K562 (cell line): ENCODE data around the gene AKAP3. TPM values are rescaled to one million over a fixed set of nuclear protein-coding genes. Genes with fewer than 3 reads are reported as not detected.

ENCODE experiments used
- ATAC-seq: fragments of 200-7000 bp; cut with Tn5 transposase; 3 replicates; pipeline ENCODE4 v1.9.1; 2020; ENCODE audit warnings: moderate library complexity
- BruUV-seq: library from RNA; stranded (reverse); fragments of 400-500 nt; replicated peaks from 2 replicates; lab custom pipeline; 2021; lab: Mats Ljungman, UMichigan
- CTCF ChIA-PET: fragments of 300-600 bp; formaldehyde crosslinking; extraction: SDS; loops from one replicate; lab custom pipeline; 2021; ENCODE audit warnings: low intra/inter-chr PET ratio; lab: Yijun Ruan, JAX
- POLR2A ChIA-PET: fragments of 300-600, 350-650 bp; sonication (Branson Sonifier 250); formaldehyde crosslinking; extraction: SDS; loops from one replicate; lab custom pipeline; 2021; ENCODE audit warnings: antibody characterized with exemption, inconsistent platforms; lab: Yijun Ruan, JAX
- DNase-seq, 4 experiments: peaks; one replicate each; pipeline versions ENCODE4 v3.0.0 to v3.0.0-alpha.2; 2011 to 2018; ENCODE audit warnings: low spot score in 3 of 4, mixed read lengths in 3 of 4; ENCODE audit errors: extremely low read depth in 1 of 4
- FAIRE-seq: peaks from 2 replicates; lab custom pipeline; 2011; peaks lifted over from hg19 to GRCh38; lab: Jason Lieb, UNC
- H2AFZ ChIP-seq: 2 replicates; pipeline ENCODE4 v1.6.0; 2011; ENCODE audit warnings: low read depth, low read length, control low read depth, inconsistent platforms
- H3K27ac ChIP-seq: fragments of 200-600 bp; 3 replicates; pipeline ENCODE4 v1.8.0; 2011; ENCODE audit warnings: low read depth, mild to moderate bottlenecking, control low read depth, inconsistent platforms, low read length, moderate library complexity, mixed read lengths; ENCODE audit errors: extremely low read depth
- H3K27me3 ChIP-seq, 2 experiments: fragments of 300-600 bp in 1 of 2; 2 replicates in 1 of 2; 3 replicates in 1 of 2; pipeline versions ENCODE4 v1.6.0 to v1.8.0; 2011; ENCODE audit warnings: inconsistent platforms in 2 of 2, low read length in 2 of 2, mild to moderate bottlenecking in 1 of 2, mixed read lengths in 1 of 2, moderate library complexity in 1 of 2; ENCODE audit not compliant: control insufficient read depth in 2 of 2, insufficient read depth in 2 of 2
- H3K36me3 ChIP-seq: fragments of 300-600 bp; 3 replicates; pipeline ENCODE4 v1.8.0; 2011; ENCODE audit warnings: mild to moderate bottlenecking, low read length, inconsistent platforms; ENCODE audit not compliant: control insufficient read depth, insufficient read depth
- H3K4me1 ChIP-seq, 2 experiments: fragments of 200-600 bp in 1 of 2; replicated peaks in 1 of 2; 2 replicates in 1 of 2; 3 replicates in 1 of 2; pipeline versions ENCODE4 v1.5.1 to v1.8.0; 2011; ENCODE audit warnings: inconsistent platforms in 2 of 2, low read length in 2 of 2, mild to moderate bottlenecking in 1 of 2, mixed read lengths in 1 of 2, moderate library complexity in 1 of 2; ENCODE audit not compliant: control insufficient read depth in 2 of 2, insufficient read depth in 2 of 2
- H3K4me2 ChIP-seq: 2 replicates; pipeline ENCODE4 v1.6.1; 2011; ENCODE audit warnings: low read length, control low read depth, inconsistent platforms, mixed read lengths; ENCODE audit not compliant: insufficient read depth
- H3K4me3 ChIP-seq: fragments of 200-600 bp; sonication (generic), shearing (Covaris generic); 2 replicates; pipeline ENCODE4 v1.5.1; 2016; ENCODE audit warnings: control low read depth, inconsistent platforms
- H3K79me2 ChIP-seq: fragments of 200-600 bp; 3 replicates; pipeline ENCODE4 v1.8.0; 2011; ENCODE audit warnings: low read length, inconsistent platforms; ENCODE audit not compliant: control insufficient read depth, insufficient read depth
- H3K9ac ChIP-seq, 2 experiments: 2 replicates each; pipeline versions ENCODE4 v1.6.0 to v1.6.1; 2011; ENCODE audit warnings: low read depth in 2 of 2, low read length in 2 of 2, control low read depth in 1 of 2, inconsistent platforms in 1 of 2, mild to moderate bottlenecking in 1 of 2, mixed read lengths in 1 of 2; ENCODE audit not compliant: insufficient read depth in 1 of 2
- H3K9me1 ChIP-seq: one replicate; pipeline ENCODE4 v1.6.0; 2011; ENCODE audit warnings: inconsistent platforms, mild to moderate bottlenecking, low read length, moderate library complexity; ENCODE audit not compliant: control insufficient read depth, insufficient read depth
- H3K9me3 ChIP-seq: replicated peaks from 2 replicates; pipeline ENCODE4 v1.5.1; 2011; ENCODE audit warnings: low read depth, low read length, inconsistent platforms; ENCODE audit not compliant: control insufficient read depth, insufficient read depth
- H4K20me1 ChIP-seq: replicated peaks from 2 replicates; pipeline ENCODE4 v1.6.1; 2011; ENCODE audit warnings: low read length, inconsistent platforms, mixed read lengths; ENCODE audit not compliant: control insufficient read depth, insufficient read depth
- CCNT2 ChIP-seq: IDR thresholded peaks from 2 replicates; pipeline ENCODE4 v1.6.1; 2011; ENCODE audit warnings: borderline replicate concordance, low read depth, mild to moderate bottlenecking, moderate library complexity, mixed read lengths, low read length; ENCODE audit not compliant: insufficient read length; ENCODE audit errors: extremely low read depth
- ESRRA ChIP-seq: fragments of 450-650 bp; IDR thresholded peaks from 2 replicates; pipeline ENCODE4 v1.6.1; 2014; ENCODE audit warnings: low read depth, mild to moderate bottlenecking, moderate library complexity, borderline replicate concordance
- HDGF ChIP-seq: fragments of 450-650 bp; IDR thresholded peaks from 2 replicates; pipeline ENCODE4 v1.6.1; 2016
- NEUROD1 ChIP-seq: fragments of 150-350 bp; IDR thresholded peaks from 2 replicates; pipeline ENCODE4 v1.6.1; 2014; ENCODE audit warnings: borderline replicate concordance, low read length, low read depth; ENCODE audit not compliant: partially characterized antibody
- NFATC3 ChIP-seq: fragments of 450-650 bp; IDR thresholded peaks from 2 replicates; pipeline ENCODE4 v1.6.1; 2017; ENCODE audit warnings: mild to moderate bottlenecking
- NFIX ChIP-seq: fragments of 250-450 bp; sonication (Bioruptor Pico); IDR thresholded peaks from 2 replicates; pipeline ENCODE4 v1.4.0; 2020; ENCODE audit warnings: low read depth, mild to moderate bottlenecking, moderate library complexity
- ZFP36 ChIP-seq: fragments of 150-350 bp; IDR thresholded peaks from 2 replicates; pipeline ENCODE4 v1.6.1; 2018; ENCODE audit warnings: low read length, low read depth; ENCODE audit not compliant: partially characterized antibody
- ZNF224 ChIP-seq: sonication (generic); formaldehyde crosslinking; IDR thresholded peaks from 2 replicates; pipeline ENCODE4 v1.8.0; 2022; ENCODE audit warnings: mild to moderate bottlenecking, missing genetic modification reagents
- ZNF24 ChIP-seq: fragments of 450-650 bp; IDR thresholded peaks from 2 replicates; pipeline ENCODE4 v1.6.1; 2016
- ZNF696 ChIP-seq: fragments of 250-450 bp; sonication (Bioruptor Pico); conservative IDR thresholded peaks from 2 replicates; pipeline ENCODE4 v1.4.0; 2020; ENCODE audit warnings: mild to moderate bottlenecking, moderate library complexity
- WGBS: fragments of 100-300 bp; shearing (Covaris generic); methylation state at CpG from one replicate; pipeline ENCODE4 v1.1.6; 2016; ENCODE audit warnings: low coverage, mixed read lengths; ENCODE audit not compliant: insufficient coverage; ENCODE audit errors: missing lambda C conversion rate; 5-methylcytosine and 5-hydroxymethylcytosine counted together
- in situ Hi-C: fragments of 300-500 bp; cut with MboI; formaldehyde crosslinking; loops from 4 replicates; pipeline ENCODE4 v1.15.0; 2018; ENCODE audit warnings: inconsistent platforms, mixed read lengths
- intact Hi-C: fragments of 100-400 bp; cut with micrococcal nuclease; formaldehyde crosslinking; loops from 2 replicates; pipeline ENCODE4 v1.14.2; 2022
- polyA plus RNA-seq, 8 experiments: library from polyadenylated mRNA; depleted of rRNA in 4 of 8; stranded (reverse) in 5 of 8; unstranded in 3 of 8; fragments of >200 nt; fragmentation: Nextera tagmentation in 2 of 8; fragmentation: Illumina TruSeq in 1 of 8; extraction: Ambion mirVana in 2 of 8; extraction: Trizol in 1 of 8; gene quantifications; 2 replicates each; pipeline versions ENCODE4 v1.2.1 to v1.2.3, GENCODE V29; 2011 to 2014; ENCODE audit warnings: inconsistent platforms in 1 of 8, missing spikeins in 1 of 8
- total RNA-seq, 7 experiments: library from RNA; depleted of rRNA in 6 of 7; stranded (reverse); fragments of >200 nt in 6 of 7; fragmentation: Illumina TruSeq in 2 of 7; extraction: Trizol in 2 of 7; gene quantifications; 2 replicates each; pipeline versions ENCODE4 v1.2.1 to v1.2.3, GENCODE V29; 2011 to 2021; ENCODE audit warnings: low replicate concordance in 1 of 7
- TF ChIP-seq, protein P1 (sequence below): sonication (generic); formaldehyde crosslinking; IDR thresholded peaks from 2 replicates; pipeline ENCODE4 v1.8.1; 2023; ENCODE audit warnings: mild to moderate bottlenecking, missing genetic modification reagents
- TF ChIP-seq, protein P2 (sequence below), 2 experiments: fragments of 450-650 bp in 1 of 2; IDR thresholded peaks; 2 replicates each; pipeline ENCODE4 v1.6.1; 2011 to 2017; ENCODE audit warnings: low read depth in 2 of 2, antibody characterized with exemption in 1 of 2, borderline replicate concordance in 1 of 2, low read length in 1 of 2, mild to moderate bottlenecking in 1 of 2, mixed read lengths in 1 of 2; ENCODE audit not compliant: control insufficient read depth in 1 of 2

The AKAP3 gene
- total and polyA plus RNA-seq, 9 of the 15 experiments (the other 6 are each of a cell fraction or from before 2014, with no cell fraction given) = 0.17 to 2.8 (median 0.43) TPM

DNA sequence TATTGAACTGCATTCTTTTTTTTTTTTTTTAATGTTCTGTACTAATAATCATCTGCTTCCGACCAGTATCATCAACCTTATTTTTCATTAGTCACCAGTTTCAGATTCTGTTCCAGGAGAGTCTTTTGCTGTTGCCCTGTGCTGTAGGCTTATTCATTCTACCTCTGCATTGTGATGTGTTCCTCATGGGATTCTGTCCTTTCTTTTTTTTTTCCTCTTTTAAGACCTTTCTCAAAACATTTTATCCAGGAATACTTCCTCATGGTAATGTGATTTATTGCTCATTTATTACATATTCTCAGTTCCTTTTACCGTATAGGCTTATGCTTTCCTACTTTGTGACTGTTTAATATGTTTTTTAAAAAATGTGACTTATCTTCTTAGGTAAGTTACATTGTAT is 4.8 kb upstream of the AKAP3 start:
- DNase-seq = no peak
- H3K4me3 ChIP-seq = no peak overlapping the region
- no peaks in the 10 kb centered on the region for H3K9me3 ChIP-seq
- intact Hi-C loops = no loop called here
- H3K4me1 ChIP-seq = no peaks in the 10 kb centered on the region; a peak in 2 of 5 replicates
- H3K4me2 ChIP-seq = no peak overlapping the region
- ChIA-PET POLR2A (no interaction called here), CTCF (no interaction called here)
- ATAC-seq = no peak
- FAIRE-seq = no peak
- no peak overlapping the region for H3K27ac ChIP-seq
- H3K9me1 ChIP-seq = no peaks in the 10 kb centered on the region
- peaks cover 42% of the 10 kb centered on the region for H3K79me2 ChIP-seq
- H4K20me1 ChIP-seq = no peaks in the 10 kb centered on the region
- H3K9ac ChIP-seq = no peak overlapping the region
- H3K27me3 ChIP-seq = no peaks in the 10 kb centered on the region
- WGBS = 92% methylated on average over 2 of the region's 2 CpGs
- no peak overlapping the region for H2AFZ ChIP-seq
- no TSS peak for BruUV-seq
- peaks cover 59% of the 10 kb centered on the region; the same call in 2 of the 3 replicates for H3K36me3 ChIP-seq
- TF ChIP-seq ZNF696 (CRISPR knock-in tag) = no peak
- no peak for TF ChIP-seq ZNF24
- TF ChIP-seq NEUROD1 = no peak
- TF ChIP-seq CCNT2 = no peak
- no peak for TF ChIP-seq NFATC3
- no peak for TF ChIP-seq ESRRA
- no peak for TF ChIP-seq HDGF
- no peak for TF ChIP-seq ZFP36
- in situ Hi-C loops = no loop called here

DNA sequence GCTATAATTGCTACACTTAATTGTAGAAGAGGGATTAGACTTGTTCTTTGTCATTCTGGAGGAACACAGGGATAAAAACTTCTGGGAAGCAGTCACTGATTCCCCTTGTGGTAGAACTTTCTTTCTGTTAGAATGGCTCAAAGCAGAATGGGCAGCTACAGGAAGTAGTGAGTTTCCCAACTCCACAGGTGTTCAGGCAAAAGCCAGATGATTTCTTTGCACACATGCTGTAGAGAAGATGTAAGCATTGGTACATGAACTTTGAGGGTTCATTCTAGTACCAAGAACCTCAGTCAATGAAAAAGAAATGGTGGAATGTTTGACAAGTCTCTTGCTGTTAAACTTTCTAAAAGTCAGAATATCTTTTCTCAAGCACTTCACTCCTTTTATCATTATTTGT is 4.4 kb upstream of the AKAP3 start:
- intact Hi-C loops = no loop called here
- Histone ChIP-seq H2AFZ (no peak overlapping the region), H3K27ac (no peak overlapping the region), H3K9me3 (no peaks in the 10 kb centered on the region), H3K4me2 (no peak overlapping the region), H3K9me1 (no peaks in the 10 kb centered on the region), H3K36me3 (peaks cover 56% of the 10 kb centered on the region; the same call in 2 of the 3 replicates), H3K9ac (no peak overlapping the region), H4K20me1 (no peaks in the 10 kb centered on the region), H3K79me2 (peaks cover 45% of the 10 kb centered on the region), H3K27me3 (no peaks in the 10 kb centered on the region), H3K4me1 (no peaks in the 10 kb centered on the region; a peak in 2 of 5 replicates), H3K4me3 (no peak overlapping the region)
- ChIA-PET CTCF (no interaction called here), POLR2A (no interaction called here)
- no peak for DNase-seq
- FAIRE-seq = no peak
- BruUV-seq = no TSS peak
- in situ Hi-C loops = no loop called here
- ATAC-seq = no peak
- TF ChIP-seq ZNF224 (CRISPR knock-in tag) = no peak
- TF ChIP-seq NFIX = no peak
- TF ChIP-seq, protein P1, sequence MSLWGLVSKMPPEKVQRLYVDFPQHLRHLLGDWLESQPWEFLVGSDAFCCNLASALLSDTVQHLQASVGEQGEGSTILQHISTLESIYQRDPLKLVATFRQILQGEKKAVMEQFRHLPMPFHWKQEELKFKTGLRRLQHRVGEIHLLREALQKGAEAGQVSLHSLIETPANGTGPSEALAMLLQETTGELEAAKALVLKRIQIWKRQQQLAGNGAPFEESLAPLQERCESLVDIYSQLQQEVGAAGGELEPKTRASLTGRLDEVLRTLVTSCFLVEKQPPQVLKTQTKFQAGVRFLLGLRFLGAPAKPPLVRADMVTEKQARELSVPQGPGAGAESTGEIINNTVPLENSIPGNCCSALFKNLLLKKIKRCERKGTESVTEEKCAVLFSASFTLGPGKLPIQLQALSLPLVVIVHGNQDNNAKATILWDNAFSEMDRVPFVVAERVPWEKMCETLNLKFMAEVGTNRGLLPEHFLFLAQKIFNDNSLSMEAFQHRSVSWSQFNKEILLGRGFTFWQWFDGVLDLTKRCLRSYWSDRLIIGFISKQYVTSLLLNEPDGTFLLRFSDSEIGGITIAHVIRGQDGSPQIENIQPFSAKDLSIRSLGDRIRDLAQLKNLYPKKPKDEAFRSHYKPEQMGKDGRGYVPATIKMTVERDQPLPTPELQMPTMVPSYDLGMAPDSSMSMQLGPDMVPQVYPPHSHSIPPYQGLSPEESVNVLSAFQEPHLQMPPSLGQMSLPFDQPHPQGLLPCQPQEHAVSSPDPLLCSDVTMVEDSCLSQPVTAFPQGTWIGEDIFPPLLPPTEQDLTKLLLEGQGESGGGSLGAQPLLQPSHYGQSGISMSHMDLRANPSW (CRISPR knock-in tag) = no peak
- TF ChIP-seq, protein P2, sequence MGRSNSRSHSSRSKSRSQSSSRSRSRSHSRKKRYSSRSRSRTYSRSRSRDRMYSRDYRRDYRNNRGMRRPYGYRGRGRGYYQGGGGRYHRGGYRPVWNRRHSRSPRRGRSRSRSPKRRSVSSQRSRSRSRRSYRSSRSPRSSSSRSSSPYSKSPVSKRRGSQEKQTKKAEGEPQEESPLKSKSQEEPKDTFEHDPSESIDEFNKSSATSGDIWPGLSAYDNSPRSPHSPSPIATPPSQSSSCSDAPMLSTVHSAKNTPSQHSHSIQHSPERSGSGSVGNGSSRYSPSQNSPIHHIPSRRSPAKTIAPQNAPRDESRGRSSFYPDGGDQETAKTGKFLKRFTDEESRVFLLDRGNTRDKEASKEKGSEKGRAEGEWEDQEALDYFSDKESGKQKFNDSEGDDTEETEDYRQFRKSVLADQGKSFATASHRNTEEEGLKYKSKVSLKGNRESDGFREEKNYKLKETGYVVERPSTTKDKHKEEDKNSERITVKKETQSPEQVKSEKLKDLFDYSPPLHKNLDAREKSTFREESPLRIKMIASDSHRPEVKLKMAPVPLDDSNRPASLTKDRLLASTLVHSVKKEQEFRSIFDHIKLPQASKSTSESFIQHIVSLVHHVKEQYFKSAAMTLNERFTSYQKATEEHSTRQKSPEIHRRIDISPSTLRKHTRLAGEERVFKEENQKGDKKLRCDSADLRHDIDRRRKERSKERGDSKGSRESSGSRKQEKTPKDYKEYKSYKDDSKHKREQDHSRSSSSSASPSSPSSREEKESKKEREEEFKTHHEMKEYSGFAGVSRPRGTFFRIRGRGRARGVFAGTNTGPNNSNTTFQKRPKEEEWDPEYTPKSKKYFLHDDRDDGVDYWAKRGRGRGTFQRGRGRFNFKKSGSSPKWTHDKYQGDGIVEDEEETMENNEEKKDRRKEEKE (IDR thresholded peaks at IDR 0.05; ENCODE audit: borderline replicate concordance in 1 of 2, control insufficient read depth in 1 of 2, low read depth in 2 of 2, low read length in 1 of 2) = no peak
